Cardiac fibroblast (primary cell): ENCODE measurements around the gene PRG3.

Experiments
- DNase-seq, 2 donors: peaks; one replicate each; pipeline versions ENCODE4 v3.0.0 to v3.0.0-alpha.2; 2010; ENCODE audit warnings: low read depth in 2 of 2
- H3K4me3 ChIP-seq, 2 donors: replicated peaks in 1 of 2; 1 replicate in 1 of 2; 2 replicates in 1 of 2; pipeline ENCODE4 v1.5.1; 2011; ENCODE audit warnings: low read depth in 2 of 2, low read length in 2 of 2, mild to moderate bottlenecking in 2 of 2, moderate library complexity in 1 of 2
- CTCF ChIP-seq: IDR thresholded peaks from one replicate; pipeline ENCODE4 v1.5.1; 2011; ENCODE audit warnings: low read depth, mild to moderate bottlenecking, low read length, inconsistent platforms

PRG3 gene

GRCh38 chr11:57409321-57410100, 28.6 kb upstream of the PRG3 start:
- no peak overlapping the region for H3K4me3 ChIP-seq
- TF ChIP-seq CTCF, result no peak
- DNase-seq, result no peak

GRCh38 chr11:57408771-57409170, 27.8 kb upstream of the PRG3 start:
- no peak for TF ChIP-seq CTCF
- no peak for DNase-seq

GRCh38 chr11:57407941-57408475, 27.1 kb upstream of the PRG3 start:
- no peak for TF ChIP-seq CTCF
- no peak for DNase-seq
- no peak overlapping the region for H3K4me3 ChIP-seq

More at GRCh38 chr11:57408771-57409170, 27.8 kb upstream of the PRG3 start:
- no peak overlapping the region for H3K4me3 ChIP-seq

GRCh38 chr11:57407010-57407920, 26.3 kb upstream of the PRG3 start:
- TF ChIP-seq CTCF, result no peak
- H3K4me3 ChIP-seq, result no peak overlapping the region
- DNase-seq, result no peak

- no peak overlapping the region for H3K4me3 ChIP-seq
- TF ChIP-seq CTCF, result no peak
- DNase-seq, result peak; percentile 27 to 46
Measured at GRCh38 chr11:57406337-57406904, 25.5 kb upstream of the PRG3 start.

GRCh38 chr11:57405271-57405860, 24.4 kb upstream of the PRG3 start:
- H3K4me3 ChIP-seq, result no peak overlapping the region
- no peak for TF ChIP-seq CTCF
- no peak for DNase-seq
